Measurements from ENCODE around the gene UNC13C.

The UNC13C gene

DNA sequence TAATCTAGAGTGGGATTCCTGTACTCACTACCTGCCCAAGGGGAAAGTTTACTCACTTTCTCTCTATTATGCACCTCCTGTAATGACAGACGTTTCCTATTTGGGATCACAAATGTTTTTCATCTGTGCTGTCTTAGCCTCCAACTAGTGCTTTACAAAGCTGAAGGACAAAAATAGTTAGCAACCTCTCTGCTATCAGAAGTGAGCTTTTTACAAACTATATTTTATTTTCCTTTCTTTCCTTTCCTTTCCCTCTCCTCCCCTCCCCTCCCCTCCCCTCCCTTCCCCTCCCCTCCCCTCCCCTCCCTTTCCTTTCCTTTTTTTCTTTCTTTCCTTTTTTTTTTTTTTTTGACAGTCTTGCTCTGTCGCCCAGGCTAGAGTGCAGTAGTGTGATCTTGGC, 130.8 kb downstream of the UNC13C start:
- DNase-seq (ENCODE audit: low spot score), result no peak

DNA sequence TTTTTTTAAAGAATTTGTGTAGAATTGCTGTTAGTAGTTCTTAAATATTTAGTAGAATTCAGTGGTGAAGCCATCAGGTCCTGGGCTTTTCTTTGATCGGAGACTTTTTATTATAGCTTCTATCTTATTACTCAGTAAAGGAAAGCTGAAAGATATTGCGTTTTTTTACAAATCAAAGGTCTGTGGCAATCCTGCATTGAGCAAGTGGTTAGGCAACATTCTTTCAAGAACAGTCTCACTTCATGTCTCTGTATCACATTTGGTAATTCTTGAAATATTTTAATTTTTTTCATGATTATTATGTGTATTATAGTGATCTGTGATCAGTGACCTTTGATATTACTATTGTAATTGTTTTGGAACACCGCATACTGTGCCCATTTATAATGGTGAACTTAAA, 140.8 kb downstream of the UNC13C start:
- no peak for DNase-seq (ENCODE audit: low spot score)

DNA sequence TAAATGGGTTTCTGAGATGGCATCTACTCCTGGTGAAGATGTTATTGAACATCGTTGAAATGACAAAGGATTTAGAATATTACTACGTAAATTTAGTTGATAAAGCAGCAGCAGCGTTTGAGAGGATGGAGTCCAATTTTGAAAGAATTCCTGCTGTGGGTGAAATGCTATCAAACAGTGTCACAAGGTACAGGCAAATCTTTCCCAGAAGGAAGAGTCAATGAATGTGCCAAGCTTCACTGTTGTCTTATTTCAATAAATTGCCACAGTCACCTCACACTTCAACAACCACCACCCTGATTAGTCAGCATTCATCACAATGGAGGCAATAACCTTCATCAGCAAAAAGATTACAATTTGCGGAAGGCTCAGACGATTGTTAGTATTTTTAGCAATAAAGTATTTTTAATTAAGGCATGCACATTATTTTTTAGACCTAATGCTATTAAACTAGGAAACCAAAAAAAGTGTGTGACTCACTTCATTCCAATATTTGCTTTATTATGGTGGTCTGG, 142.8 kb downstream of the UNC13C start:
- no peak for DNase-seq (ENCODE audit: low spot score)

DNA sequence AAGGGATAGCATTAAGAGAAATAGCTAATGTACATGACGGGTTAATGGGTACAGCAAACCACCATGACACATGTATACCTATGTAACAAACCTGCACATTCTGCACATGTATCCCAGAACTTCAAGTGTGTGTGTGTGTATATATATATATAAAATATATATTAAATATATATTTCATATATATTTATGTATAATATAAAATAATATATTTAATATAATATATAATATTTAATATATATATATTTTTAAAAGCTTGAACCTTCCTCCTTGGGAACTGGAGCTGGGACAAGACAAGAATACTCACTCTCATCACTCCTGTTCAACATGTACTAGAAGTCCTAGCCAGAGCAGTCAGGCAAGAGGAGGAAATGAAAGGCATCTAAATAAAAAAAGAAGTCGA, 149.3 kb downstream of the UNC13C start:
- DNase-seq (ENCODE audit: low spot score), result no peak

DNA sequence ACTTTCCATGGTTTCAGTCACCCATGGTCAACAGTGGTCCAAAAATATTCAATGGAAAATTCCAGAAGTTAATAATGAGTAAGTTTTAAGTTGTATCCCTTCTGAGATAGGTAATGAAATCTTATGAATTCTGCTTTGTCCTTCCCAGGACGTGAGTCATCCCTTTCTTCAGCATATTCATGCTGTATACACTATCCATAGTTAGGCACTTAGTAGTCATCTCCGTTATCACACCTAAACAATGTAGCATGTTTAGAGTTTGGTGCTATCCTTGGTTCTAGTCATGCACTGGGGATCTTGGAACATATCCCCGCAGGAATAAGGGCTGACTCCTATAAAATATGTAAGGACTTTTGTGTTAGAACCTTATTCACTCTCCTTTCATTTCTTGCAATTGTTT, 153.2 kb downstream of the UNC13C start:
- DNase-seq (ENCODE audit: low spot score), result no peak

DNA sequence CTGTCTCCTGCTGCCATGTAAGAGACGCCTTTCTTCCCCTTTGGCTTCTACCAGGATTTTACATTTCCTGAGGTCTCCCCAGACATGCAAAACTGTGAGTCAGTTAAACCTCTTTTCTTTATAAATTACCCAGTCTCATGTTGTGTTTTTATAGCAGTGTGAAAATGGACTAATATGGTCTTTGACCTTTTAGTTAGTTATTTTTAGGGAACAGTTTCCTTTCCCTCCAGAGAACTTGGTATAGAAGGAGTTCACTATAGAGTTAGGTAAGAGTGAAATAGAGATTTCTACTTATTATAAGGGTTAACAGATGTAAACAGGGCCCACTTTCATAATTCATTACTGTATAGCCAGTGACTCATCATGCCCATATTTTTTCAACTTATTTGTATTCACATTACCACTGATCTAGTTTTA, 170.9 kb downstream of the UNC13C start:
- DNase-seq (ENCODE audit: low spot score), result no peak

DNA sequence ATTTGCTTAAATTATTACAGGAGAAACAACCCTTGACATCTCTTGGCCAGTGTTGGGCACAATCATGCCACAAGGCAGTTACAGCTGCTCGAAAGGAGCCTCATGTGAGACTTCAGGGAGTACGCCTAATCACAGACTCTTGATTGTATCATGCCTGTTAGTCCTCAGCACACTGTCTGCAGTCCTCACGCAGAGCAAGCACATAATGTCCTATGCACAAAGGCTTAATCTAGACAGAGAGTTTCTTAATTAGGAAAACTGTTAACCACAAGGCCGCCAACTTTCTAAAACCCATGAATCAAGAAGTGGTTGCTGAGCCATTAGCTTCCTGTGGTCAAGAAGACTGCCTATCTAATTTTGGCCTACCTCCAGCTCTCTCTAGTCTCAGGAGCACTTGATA, 172.0 kb downstream of the UNC13C start:
- no peak for DNase-seq (ENCODE audit: low spot score)

DNA sequence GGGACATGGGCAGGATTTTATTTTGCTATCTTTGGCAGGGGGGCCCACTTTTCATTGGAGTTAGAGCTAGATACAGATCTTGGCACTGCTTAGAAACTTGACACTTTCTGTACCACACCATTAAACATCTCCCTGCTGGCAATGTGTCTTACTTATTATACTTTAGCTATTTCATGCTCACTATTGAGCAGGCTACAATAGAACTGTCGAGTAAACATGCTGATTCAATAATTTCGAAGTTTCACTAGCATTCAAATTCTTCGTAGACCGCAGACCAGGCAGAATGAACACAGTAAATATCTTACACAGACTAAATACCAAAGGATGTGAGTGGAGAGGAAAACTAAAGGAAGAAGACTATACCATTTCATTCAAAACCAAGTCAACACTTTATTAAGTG, 180.8 kb downstream of the UNC13C start:
- DNase-seq (ENCODE audit: low spot score), result no peak

DNA sequence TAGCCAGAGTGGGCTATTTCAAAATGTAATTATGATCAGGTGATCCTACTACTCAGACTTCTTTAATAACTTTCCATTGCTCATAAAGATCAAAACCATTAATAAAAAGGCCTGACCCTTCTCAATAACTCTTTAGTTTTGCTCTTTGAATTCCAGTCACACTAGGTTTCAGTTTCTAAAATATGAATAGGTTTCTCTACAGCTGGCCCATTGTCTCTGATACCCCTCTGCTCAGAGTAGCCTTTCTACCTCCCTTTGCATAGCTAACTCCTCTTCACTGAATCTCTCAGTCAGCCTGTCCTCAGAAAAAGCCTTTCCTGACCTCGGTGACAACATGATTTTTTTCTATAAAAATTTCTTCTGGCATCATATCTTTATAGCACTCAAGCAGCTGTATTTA, 209.1 kb downstream of the UNC13C start:
- DNase-seq (ENCODE audit: low spot score), result no peak

DNA sequence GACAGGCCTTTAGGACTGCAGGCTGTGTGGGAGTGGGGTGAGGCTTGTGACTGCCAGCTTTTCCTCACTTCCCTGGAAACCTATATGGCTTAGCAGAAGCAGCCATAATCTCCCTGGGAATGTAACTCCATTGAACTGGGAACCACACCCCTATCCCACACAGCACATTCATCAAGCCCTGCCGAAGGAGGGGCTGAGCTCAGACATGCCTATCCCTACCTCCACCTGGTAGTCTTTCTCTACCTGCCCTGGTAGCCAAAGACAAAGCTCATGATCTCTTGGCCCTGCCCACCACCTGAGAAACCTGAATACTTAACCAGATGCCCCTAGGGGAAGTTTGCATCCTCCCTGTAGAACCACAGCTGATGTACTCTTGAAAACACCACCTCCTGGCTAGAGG, 219.8 kb downstream of the UNC13C start:
- no peak for DNase-seq (ENCODE audit: low spot score)

DNA sequence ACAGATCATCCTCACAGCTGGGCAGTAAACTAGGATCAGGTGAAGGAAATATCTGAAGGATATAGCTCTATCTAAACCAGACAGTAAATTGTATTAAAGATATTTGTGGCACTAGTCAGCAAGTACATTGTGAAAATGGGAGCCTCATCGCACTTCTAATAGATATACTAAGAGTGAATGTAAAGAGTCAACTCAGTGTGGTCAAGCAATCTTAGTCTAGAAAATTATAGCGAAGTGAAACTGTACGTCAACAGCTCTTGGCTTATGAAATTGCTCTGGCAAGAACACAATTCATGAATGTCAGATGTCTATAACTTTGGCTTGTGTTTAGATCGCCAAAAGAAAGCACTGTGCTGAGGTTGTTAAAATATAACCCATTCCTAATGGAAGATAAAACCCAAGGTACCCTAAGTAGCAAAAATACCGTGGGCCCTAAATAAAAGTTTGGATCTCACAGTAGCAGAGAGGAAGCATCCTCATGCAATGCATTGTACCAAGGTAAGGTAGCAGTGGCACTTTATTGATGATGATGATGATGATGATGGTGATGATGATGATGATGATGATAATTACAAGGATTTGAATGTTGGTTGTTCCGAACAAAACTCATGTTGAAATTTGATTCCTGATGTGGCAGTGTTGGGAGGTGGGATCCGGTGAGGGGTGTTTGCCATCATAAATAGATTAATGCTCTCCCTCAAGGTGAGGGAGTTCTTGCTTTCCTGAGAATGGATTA, 228.5 kb downstream of the UNC13C start:
- no peak for DNase-seq (ENCODE audit: low spot score)

DNA sequence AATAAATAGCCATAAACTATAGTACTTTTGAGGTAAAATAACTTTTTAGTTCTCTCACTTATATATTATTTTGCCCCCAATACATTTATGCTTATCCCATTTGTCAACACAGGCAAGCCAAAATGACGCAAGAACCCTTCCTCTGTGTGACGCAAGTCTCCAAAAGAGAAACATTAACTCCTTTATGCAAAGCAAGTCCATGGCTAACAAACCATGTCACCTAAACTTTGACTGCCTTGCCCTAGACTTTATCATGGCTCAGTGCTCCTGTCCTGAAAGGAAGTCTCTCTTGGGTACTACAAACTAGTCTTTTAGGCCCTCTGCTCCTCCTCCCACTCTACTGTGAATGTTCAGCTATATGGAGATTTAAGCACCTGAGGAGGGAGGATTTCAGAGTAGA, 230.5 kb downstream of the UNC13C start:
- no peak for DNase-seq (ENCODE audit: low spot score)

DNA sequence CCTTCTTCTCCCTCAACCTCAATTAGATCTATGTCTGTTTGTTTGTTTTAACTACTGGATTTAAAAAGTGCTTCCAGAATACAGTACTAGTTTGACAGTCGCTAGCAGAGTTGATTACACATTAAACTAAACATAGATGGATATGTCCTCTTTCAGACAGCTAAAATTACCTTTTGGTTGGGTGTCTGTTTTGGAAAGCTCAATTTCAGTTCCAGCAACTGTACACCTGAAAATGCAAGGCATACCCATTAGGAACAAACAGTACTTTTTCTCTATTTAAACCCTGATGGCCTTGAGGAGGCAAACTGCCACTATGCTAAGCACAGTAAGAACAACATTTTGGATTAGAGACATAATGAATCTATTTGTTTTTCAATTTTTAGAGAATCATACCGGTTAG, 234.4 kb downstream of the UNC13C start:
- DNase-seq (ENCODE audit: low spot score), result no peak

DNA sequence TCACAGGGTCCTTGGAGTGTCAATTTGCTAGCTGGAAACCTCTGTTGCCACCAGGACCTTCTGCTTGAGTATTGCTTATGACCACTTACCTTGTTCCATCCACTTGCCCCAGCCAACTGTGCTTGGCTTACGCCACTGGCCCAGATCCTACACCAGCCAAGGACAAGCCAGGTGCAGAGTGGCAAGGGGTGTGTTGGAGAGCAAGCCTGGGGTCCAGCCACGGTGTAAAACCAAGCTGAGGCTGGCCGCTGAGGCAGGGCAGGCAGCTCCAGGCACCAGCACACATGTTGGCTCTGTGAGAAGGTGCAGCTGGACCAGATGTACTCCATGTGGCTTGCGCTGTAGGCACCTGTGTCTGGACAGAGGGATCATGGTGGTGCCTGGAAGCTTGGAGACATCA, 248.2 kb downstream of the UNC13C start:
- DNase-seq (ENCODE audit: low spot score), result no peak

DNA sequence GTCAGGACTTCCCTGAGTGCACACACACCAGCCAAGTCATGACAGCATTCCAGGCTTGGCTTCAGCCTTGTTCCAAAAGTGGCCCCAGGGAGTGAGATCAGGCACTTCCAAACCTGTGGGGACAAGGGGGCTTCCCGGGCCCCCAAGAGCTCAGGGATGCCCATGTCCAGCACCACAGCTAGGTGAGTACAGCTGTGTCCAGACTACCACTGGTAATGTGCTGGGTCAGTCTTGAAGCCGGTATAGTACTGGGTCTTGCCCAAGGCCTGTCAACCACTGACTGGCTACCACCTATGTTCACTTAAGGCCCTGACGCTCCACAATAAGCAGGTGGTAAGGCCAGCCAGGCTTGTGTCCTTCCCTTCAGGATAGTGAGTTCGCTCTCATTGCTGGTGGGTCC, 249.3 kb downstream of the UNC13C start:
- no peak for DNase-seq (ENCODE audit: low spot score)

DNA sequence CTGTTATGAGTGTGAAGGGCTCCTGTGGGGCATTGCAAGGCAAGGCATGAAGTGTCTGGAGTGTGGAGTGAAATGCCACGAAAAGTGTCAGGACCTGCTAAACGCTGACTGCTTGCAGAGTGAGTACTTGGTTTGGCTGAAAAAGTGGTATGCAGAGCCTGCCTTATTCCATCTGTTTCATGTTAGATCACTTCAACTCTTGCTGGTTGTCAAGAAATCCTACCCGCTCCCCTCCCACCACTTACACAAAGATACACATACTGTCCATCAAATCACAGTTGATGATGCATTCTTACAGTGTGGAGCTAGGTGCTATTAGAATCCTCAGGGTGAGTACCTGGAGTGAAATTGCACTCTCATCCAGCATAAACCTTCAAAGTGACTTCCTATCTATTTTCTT, 272.1 kb downstream of the UNC13C start:
- DNase-seq (ENCODE audit: low spot score), result no peak

DNA sequence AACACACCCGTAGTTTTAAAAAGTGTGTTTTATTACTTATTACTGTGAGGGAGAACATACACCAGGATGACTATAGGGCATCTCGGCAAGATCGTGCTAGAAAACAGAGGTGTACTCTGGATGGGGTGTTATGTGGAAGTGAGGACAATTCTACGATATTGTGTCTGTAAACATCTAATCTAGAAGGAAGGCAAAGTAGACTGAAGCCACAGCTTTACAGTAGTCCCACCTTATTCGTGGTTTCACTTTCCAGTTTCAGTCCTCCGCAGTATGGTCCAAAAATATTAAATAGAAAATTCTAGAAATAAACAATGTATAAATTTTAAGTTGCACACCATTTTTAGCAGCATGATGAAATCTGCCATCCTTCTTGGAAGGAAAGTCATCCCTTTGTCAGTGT, 277.9 kb downstream of the UNC13C start:
- DNase-seq (ENCODE audit: low spot score), result no peak

DNA sequence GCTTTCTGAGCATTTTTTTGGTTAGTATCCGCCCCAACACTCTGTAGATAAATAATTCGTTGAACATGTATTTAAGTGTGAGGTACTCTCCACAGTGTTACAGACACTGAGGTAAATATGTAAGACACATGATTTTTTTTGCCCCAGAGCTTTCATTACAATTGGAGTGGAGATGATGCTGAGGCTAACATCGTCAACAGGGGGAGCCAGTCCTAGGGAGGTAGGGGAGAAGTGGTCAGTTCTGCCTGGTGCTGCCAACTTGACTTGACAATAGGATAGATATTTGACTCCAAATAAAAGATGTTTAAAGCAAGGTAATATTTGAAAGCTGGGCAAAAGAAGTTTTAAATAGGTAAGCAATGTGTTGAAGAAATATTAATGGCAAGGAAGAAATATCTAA, 295.7 kb downstream of the UNC13C start:
- no peak for DNase-seq (ENCODE audit: low spot score)

DNA sequence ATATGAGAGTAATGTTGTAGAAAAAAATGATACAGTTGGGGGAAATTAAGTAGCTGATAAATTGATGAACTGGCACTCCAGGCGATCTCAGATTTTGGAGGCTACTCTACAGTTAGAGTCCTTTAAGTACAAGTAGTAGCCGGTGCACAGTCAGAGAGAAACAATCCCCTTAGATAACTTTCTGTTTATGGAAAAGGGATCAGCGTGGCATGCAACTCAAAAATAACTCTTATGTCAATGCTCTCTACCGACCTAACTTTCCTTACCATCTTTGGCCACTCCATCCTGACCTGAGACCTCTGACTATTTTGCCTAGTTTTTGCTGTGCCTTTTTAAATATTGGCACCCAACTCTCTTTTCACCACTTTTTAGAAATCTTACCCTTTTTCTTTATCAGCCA, 299.6 kb downstream of the UNC13C start:
- DNase-seq (ENCODE audit: low spot score), result no peak

DNA sequence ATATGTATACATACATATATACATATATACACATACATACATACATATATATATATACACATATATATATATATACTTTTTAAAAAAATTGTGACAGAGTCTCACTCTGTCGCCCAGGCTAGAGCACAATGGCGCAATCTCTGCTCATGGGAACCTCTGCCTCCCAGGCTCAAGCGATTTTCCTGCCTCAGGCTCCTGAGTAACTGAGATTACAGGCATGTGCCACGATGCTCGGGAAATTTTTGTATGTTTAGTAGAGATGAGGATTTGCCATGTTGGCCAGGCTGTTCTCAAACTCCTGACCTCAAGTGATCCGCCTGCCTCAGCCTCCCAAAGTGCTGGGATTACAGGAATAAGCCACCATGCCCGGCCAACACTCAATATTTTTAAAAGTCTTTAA, 302.5 kb downstream of the UNC13C start:
- no peak for DNase-seq (ENCODE audit: low spot score)

DNA sequence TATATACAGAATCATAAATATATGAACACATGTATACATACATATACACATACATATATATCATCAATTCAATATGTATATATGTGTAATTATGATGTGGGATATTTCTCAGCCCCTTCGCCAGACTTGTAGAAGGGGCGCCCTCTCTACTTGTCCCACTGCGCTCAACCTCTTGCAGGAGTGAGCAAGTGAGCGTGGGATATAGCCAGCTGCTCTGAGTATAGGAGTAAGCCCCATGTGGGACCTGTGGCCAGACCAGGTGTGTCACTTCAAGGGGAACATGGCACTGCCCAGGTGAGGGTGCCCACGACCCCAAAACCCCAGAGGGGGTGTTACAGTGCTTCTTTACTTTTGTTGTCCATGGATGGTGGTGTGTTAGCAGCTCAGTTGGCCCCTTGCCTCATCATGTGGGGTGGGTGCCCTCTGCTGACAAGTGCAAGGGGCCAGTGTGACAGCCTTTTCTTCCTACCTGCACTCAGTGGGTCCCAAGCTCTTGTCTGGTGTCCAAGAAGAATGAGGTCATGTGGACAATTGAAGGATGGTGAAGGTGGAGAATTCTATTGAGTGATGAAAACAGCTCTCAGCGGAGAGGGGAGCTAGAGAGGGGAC, 304.1 kb downstream of the UNC13C start:
- DNase-seq (ENCODE audit: low spot score), result no peak

DNA sequence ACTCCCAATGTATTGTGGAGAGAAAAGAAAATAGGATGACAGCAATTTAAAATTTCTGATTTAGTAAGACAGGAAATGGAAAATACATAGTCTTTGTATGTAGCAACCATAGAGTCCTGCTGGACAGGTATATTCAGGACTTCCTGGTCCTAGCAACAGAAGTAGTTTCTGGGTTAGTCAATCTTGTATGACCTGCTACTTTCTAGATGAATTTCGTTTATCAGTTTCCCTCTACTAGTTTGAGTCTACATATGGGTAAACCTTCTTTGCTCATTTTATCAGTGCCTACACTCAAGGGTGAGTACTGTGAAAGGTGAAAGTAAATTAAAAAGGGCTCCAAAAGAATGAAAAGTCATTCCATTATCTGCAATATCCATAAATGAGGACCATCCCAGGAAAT, 309.8 kb downstream of the UNC13C start:
- DNase-seq (ENCODE audit: low spot score), result no peak

DNA sequence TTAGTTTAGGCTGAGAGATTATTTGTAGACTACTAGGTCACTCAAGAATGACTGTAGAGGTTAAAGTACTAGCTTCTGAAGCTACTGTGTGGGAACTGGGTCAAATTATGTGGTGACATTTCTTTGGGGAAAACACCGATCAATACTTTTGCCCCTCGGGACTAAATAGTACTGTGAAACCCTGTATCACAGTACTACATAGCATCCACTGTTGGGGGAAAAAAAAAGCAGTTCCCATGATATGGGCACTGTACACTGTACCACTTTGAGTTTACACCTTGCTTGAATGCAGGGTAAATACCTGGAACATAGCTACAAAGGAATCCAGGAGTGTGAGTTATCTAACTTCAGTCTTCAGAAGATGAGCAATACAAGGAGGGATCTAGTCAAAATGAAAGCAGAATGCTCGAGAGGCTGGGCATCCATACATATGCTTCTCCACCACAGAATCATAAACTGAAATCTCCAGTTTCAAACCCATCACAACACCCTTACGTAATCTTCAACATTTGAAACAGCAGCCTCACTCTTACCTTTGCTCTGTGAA, 311.4 kb downstream of the UNC13C start:
- DNase-seq (ENCODE audit: low spot score), result no peak
